NOMO-1 (cell line): ENCODE data around the gene CSMD2.

ENCODE experiments used
- DNase-seq, 2 experiments: peaks; one replicate each; lab custom pipeline; 2025; ENCODE audit not compliant: unreplicated experiment in 2 of 2; lab: John Stamatoyannopoulos, UW

The CSMD2 gene

GRCh38 chr1:33790577-33790976 lies 374.5 kb downstream of the CSMD2 start:
- no peak for DNase-seq

GRCh38 chr1:33784876-33785275 lies 380.2 kb downstream of the CSMD2 start:
- no peak for DNase-seq

GRCh38 chr1:33782776-33783175 lies 382.3 kb downstream of the CSMD2 start:
- DNase-seq, result no peak

- no peak for DNase-seq
These were observed 383.4 kb downstream of the CSMD2 start for GRCh38 chr1:33781652-33782051.

- no peak for DNase-seq
These were observed 387.7 kb downstream of the CSMD2 start for GRCh38 chr1:33777337-33777736.

- DNase-seq, result no peak
These were observed 396.2 kb downstream of the CSMD2 start for GRCh38 chr1:33768821-33769220.

- no peak for DNase-seq
These were observed 396.9 kb downstream of the CSMD2 start for GRCh38 chr1:33768106-33768505.

- DNase-seq, result no peak
These were observed 400.9 kb downstream of the CSMD2 start for GRCh38 chr1:33764149-33764548.

GRCh38 chr1:33763406-33763805 lies 401.6 kb downstream of the CSMD2 start:
- DNase-seq, result no peak

- DNase-seq, result no peak
These were observed 402.1 kb downstream of the CSMD2 start for GRCh38 chr1:33762962-33763361.

- no peak for DNase-seq
These were observed 402.8 kb downstream of the CSMD2 start for GRCh38 chr1:33762109-33762830.

GRCh38 chr1:33758698-33759097 lies 406.3 kb downstream of the CSMD2 start:
- DNase-seq, result no peak

- DNase-seq, result no peak
These were observed 411.8 kb downstream of the CSMD2 start for GRCh38 chr1:33753087-33753856.

GRCh38 chr1:33745942-33746341 lies 419.1 kb downstream of the CSMD2 start:
- no peak for DNase-seq

- no peak for DNase-seq
These were observed 421.6 kb downstream of the CSMD2 start for GRCh38 chr1:33743221-33743998.

GRCh38 chr1:33742663-33743062 lies 422.4 kb downstream of the CSMD2 start:
- DNase-seq, result no peak

- DNase-seq, result no peak
These were observed 423.3 kb downstream of the CSMD2 start for GRCh38 chr1:33741749-33742148.

- DNase-seq, result no peak
These were observed 424.8 kb downstream of the CSMD2 start for GRCh38 chr1:33740040-33740744.

- no peak for DNase-seq
These were observed 426.1 kb downstream of the CSMD2 start for GRCh38 chr1:33738976-33739375.

- no peak for DNase-seq
These were observed 426.5 kb downstream of the CSMD2 start for GRCh38 chr1:33738536-33738935.

- DNase-seq, result no peak
These were observed 428.5 kb downstream of the CSMD2 start for GRCh38 chr1:33736496-33736895.
